ENCODE measurements around the gene SVIL.

DNA sequence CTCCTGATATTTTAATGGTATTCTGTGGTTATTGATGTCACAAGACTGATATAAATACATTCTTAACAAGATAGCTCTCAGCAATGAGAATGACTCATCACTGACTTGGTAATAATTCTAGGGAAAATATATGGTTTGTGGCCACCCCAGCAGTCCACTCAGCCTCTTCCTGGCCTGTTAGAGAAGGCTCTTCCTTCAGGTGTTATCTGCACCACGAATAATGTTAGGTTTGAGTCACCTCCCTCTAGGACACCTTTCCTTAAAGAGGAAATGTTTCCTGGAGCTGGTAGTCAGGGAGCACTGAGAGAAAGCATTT is 163.3 kb downstream of the SVIL start:
- no peak for TF ChIP-seq POLR2A (IDR thresholded peaks at IDR 0.05; ENCODE audit: low read length)
- TF ChIP-seq GATA1 (IDR thresholded peaks at IDR 0.05; ENCODE audit: low read depth, low read length): no peak

All from erythroblast (primary cell).